Stomach (tissue), 4 donors: ENCODE measurements around the gene SMAD4.

ENCODE experiments used
- POLR2A ChIP-seq, 4 donors: fragments of 450-650 bp; IDR thresholded peaks; one replicate each; pipeline ENCODE4 v1.6.1; 2016; ENCODE audit warnings: antibody characterized with exemption in 4 of 4, control low read depth in 2 of 4, mild to moderate bottlenecking in 1 of 4, moderate library complexity in 1 of 4
- POLR2AphosphoS5 ChIP-seq, 3 donors: sonication (generic); formaldehyde crosslinking; IDR thresholded peaks; one replicate each; pipeline ENCODE4 v1.6.1; 2016; ENCODE audit warnings: antibody characterized with exemption in 3 of 3
- TF ChIP-seq, protein P1 (sequence below), 7 experiments: fragments of 450-650 bp in 4 of 7; fragments of 200-600 bp in 3 of 7; sonication (generic) in 3 of 7; IDR thresholded peaks; one replicate each; pipeline ENCODE4 v1.5.1; 2016 to 2019; ENCODE audit warnings: antibody characterized with exemption in 7 of 7, control low read depth in 2 of 7, mild to moderate bottlenecking in 1 of 7

DNA sequence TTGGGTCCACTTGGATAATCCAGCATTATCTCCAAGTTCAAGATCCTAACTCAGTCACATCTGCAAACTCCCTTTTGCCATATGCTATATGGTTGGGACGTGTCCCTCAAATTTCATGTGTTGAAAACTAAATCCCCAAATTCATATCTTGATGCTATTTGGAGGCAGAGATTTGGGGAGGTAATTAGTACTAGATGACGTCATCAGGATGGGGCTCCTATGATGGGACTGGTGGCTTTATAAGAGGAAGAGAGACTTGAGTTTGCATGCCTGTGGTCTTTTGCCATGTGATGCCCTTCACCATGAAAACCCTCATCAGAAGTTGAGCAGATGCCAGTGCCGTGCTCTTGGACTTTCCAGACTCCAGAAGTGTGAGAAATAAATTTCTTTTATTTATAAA is 16.8 kb upstream of the SMAD4 start:
- TF ChIP-seq, protein P1, sequence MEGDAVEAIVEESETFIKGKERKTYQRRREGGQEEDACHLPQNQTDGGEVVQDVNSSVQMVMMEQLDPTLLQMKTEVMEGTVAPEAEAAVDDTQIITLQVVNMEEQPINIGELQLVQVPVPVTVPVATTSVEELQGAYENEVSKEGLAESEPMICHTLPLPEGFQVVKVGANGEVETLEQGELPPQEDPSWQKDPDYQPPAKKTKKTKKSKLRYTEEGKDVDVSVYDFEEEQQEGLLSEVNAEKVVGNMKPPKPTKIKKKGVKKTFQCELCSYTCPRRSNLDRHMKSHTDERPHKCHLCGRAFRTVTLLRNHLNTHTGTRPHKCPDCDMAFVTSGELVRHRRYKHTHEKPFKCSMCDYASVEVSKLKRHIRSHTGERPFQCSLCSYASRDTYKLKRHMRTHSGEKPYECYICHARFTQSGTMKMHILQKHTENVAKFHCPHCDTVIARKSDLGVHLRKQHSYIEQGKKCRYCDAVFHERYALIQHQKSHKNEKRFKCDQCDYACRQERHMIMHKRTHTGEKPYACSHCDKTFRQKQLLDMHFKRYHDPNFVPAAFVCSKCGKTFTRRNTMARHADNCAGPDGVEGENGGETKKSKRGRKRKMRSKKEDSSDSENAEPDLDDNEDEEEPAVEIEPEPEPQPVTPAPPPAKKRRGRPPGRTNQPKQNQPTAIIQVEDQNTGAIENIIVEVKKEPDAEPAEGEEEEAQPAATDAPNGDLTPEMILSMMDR (IDR thresholded peaks at IDR 0.05): no peak
- TF ChIP-seq POLR2AphosphoS5 (IDR thresholded peaks at IDR 0.05) (no peak), POLR2A (IDR thresholded peaks at IDR 0.05) (no peak)
